Measurements from ENCODE around the gene SLC38A10.
"Not testable (repeated sequence)": the region's sequence is repeated elsewhere in the genome, so short reads cannot be mapped to it uniquely, and the experiment has no call there.

The SLC38A10 gene

GRCh38 chr17:81311946-81312345 lies 16.8 kb upstream of the SLC38A10 start:
- Mint-ChIP-seq H3K4me1 (ENCODE audit: low read depth) (peaks cover 30% of the 10 kb centered on the region), H3K4me3 (no peak overlapping the region), H3K36me3 (ENCODE audit: low read depth) (no peaks in the 10 kb centered on the region), H3K27me3 (peaks cover 16% of the 10 kb centered on the region), H3K9me3 (no peaks in the 10 kb centered on the region), H3K27ac (no peak overlapping the region)
- intact Hi-C loops (cut with micrococcal nuclease): no loop called here

DNA sequence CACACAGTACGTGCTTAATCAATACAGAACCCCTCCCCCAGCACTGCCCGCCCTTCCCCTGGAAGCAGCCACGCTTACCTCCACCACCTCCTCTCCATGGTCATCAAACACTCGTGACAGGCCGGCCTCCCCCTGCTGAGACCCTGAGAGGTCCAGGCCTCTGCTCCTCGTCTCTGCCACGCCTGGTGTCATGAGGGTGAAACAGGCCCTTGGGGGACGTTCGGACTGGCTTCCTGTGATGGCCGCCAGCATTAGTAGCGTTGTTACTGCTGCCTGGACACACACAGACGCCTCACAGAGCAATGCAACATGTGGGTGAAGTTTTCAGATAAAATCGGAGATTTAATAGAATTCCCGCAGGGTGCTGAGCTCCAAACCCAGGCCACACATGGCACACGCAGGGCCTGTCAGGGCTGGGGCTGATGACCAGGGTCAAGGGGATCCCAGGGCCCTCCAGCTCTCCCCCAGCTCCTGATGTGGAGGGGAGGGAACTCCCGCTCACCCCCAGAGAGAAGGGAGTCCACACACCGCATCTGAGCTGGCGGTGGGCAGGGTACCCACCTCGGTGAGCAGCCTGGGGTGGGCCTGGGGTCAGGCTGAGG lies 15.9 kb upstream of the SLC38A10 start:
- no peaks in the 10 kb centered on the region for H3K9me3 Mint-ChIP-seq
- no peaks in the 10 kb centered on the region for H3K36me3 Mint-ChIP-seq (ENCODE audit: low read depth)
- H3K27me3 Mint-ChIP-seq: peaks cover 16% of the 10 kb centered on the region
- peak overlapping the region; percentile 51 for H3K27ac Mint-ChIP-seq
- no peak overlapping the region for H3K4me3 Mint-ChIP-seq
- H3K4me1 Mint-ChIP-seq (ENCODE audit: low read depth): peaks cover 37% of the 10 kb centered on the region
- intact Hi-C loops (cut with micrococcal nuclease): no loop called here

DNA sequence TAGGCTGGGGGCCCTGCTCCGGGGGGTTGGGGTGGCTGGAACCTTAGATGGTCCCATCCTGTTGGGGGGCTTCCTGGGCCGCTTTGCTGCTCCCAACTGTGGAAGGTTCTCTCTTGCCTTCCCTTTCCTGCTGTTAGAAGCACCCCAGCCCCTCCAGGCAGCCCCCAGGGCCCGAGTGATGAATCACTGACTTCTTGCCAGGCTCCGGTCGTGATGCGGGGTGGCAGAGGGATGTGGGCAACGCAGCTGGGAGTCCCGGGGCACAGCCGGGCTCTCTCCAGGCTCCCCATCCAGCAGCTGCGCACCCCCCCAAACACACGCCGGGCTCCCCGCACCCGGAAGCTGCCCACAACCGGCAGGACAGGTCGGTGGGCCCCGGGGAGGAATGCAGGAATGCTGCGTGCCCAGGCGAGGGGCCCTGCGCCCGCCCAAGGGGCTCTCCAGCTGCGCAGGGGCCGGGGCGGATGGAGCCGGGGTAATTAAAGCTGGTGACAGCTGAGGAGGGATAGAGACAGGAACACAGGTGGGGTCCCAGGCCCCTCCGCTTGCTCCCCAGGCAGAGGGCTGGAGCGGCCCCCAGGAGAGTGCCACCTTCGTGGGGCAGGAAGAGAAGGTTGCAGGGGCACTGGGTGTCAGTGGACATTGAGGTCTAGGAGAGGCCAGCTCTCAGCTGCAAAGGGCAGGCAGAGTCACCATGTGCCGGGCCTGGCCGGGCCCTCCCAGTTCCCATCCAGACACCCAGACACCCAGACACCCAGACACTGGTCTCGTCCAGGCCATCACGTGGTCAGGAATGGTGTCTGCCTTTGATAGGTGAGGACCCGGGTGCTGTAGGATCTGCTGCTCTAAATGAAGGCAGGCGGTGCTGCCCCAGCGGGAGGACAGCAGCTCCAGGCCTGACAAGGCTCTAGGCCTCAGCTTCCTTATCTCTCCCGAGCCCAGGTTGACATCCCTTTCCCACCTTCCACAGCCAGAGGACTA lies 15.0 kb upstream of the SLC38A10 start:
- Mint-ChIP-seq H3K4me1 (ENCODE audit: low read depth) (peaks cover 42% of the 10 kb centered on the region), H3K27ac (peak overlapping the region; percentile 74), H3K9me3 (no peaks in the 10 kb centered on the region), H3K27me3 (peaks cover 18% of the 10 kb centered on the region), H3K36me3 (ENCODE audit: low read depth) (no peaks in the 10 kb centered on the region), H3K4me3 (no peak overlapping the region)
- intact Hi-C loops (cut with micrococcal nuclease): no loop called here

DNA sequence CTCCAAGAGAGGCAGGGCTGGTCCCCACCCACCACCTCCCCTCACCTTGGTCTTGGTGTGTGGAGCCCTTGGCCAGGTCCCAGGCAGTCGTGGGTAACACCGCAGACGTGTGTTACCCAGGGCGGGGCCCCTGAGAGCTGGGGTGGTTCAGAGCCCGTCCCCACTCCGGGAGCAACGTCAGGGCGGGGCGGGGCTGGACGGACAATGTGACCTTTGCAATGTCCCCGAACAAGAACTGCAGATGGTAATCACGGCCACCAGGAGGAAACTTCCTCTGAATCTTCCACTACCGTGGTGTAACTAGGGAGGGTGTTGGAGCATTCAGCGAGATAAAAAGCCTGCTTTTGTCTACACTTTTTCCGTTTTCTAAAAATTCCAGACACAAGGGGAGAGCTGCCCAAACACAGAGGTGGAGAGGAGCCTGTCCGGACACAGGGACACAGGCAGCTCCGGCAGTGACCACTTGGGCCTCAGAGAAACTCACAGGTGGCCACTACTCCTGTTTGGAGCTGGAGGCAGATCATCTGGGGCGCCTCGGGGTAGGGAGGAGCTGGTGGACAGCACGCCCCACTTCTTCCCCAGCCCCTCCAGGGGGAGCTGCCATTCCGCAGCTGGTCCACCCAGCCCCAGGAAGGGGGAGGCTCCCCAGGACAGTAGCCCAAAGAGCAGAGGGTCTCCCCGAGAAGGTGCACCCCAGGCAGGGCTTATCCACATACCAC lies 14.2 kb upstream of the SLC38A10 start:
- Mint-ChIP-seq H3K4me3 (peak overlapping the region; percentile 56), H3K9me3 (no peaks in the 10 kb centered on the region), H3K27me3 (peaks cover 21% of the 10 kb centered on the region), H3K27ac (peak overlapping the region; percentile 74), H3K36me3 (ENCODE audit: low read depth) (no peaks in the 10 kb centered on the region), H3K4me1 (ENCODE audit: low read depth) (peaks cover 42% of the 10 kb centered on the region)
- intact Hi-C loops (cut with micrococcal nuclease): no loop called here

DNA sequence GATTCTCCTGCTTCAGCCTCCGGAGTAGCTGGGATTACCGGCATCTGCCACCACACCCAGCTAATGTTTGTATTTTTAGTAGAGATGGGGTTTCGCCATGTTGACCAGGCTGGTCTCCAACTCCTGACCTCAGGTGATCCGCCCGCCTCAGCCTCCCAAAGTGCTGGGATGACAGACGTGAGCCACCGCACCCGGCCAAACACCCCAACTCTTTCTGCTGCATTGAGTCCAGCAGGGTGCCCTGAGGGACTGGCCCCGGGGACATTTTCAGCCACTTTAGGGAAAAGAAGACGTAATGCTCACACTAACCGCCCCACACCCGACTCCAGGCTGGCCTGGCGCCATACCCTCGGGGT lies 13.7 kb upstream of the SLC38A10 start:
- intact Hi-C loops (cut with micrococcal nuclease); H3K9me3 Mint-ChIP-seq; H3K36me3 Mint-ChIP-seq (ENCODE audit: low read depth): not testable (repeated sequence)
- H3K27ac Mint-ChIP-seq: peak overlapping the region; percentile 74
- peaks cover 20% of the 10 kb centered on the region for H3K27me3 Mint-ChIP-seq
- peaks cover 42% of the 10 kb centered on the region for H3K4me1 Mint-ChIP-seq (ENCODE audit: low read depth)
- peak overlapping the region; percentile 56 for H3K4me3 Mint-ChIP-seq

- peaks cover 42% of the 10 kb centered on the region for H3K4me1 Mint-ChIP-seq (ENCODE audit: low read depth)
- intact Hi-C loops (cut with micrococcal nuclease): no loop called here
- H3K27ac Mint-ChIP-seq: peak overlapping the region; percentile 16
- H3K4me3 Mint-ChIP-seq: no peak overlapping the region
- H3K9me3 Mint-ChIP-seq: no peaks in the 10 kb centered on the region
- no peaks in the 10 kb centered on the region for H3K36me3 Mint-ChIP-seq (ENCODE audit: low read depth)
- H3K27me3 Mint-ChIP-seq: peaks cover 15% of the 10 kb centered on the region
These were observed 12.8 kb upstream of the SLC38A10 start for GRCh38 chr17:81307636-81308560.

GRCh38 chr17:81306898-81307510 lies 11.9 kb upstream of the SLC38A10 start:
- Mint-ChIP-seq H3K27me3 (peaks cover 14% of the 10 kb centered on the region), H3K36me3 (ENCODE audit: low read depth) (no peaks in the 10 kb centered on the region), H3K9me3 (no peaks in the 10 kb centered on the region), H3K4me3 (no peak overlapping the region), H3K4me1 (ENCODE audit: low read depth) (peaks cover 42% of the 10 kb centered on the region), H3K27ac (no peak overlapping the region)
- intact Hi-C loops (cut with micrococcal nuclease): no loop called here

DNA sequence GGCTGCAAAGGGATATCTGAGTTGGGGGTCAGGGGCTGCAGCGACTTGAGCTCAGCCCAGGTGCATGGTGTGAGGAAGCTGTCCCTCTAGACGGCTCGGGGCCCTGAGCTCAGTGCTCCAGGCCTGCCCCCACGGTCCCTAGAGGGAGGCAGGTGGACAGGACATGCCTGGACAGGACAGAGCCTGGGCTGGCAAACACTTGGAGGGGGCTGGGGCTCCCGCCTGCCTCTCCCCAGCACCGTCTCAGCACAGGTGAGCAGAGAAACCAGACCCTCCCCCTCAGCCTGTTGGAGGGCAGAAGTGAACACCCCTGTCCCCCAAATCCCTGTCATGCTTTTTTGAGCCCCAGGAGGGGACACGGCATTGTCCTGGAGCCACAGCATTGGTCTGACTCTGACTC lies 11.4 kb upstream of the SLC38A10 start:
- Mint-ChIP-seq H3K27me3 (peaks cover 13% of the 10 kb centered on the region), H3K36me3 (ENCODE audit: low read depth) (no peaks in the 10 kb centered on the region), H3K27ac (peak overlapping the region; percentile 40), H3K4me3 (no peak overlapping the region), H3K9me3 (no peaks in the 10 kb centered on the region), H3K4me1 (ENCODE audit: low read depth) (peaks cover 42% of the 10 kb centered on the region)
- intact Hi-C loops (cut with micrococcal nuclease): no loop called here

DNA sequence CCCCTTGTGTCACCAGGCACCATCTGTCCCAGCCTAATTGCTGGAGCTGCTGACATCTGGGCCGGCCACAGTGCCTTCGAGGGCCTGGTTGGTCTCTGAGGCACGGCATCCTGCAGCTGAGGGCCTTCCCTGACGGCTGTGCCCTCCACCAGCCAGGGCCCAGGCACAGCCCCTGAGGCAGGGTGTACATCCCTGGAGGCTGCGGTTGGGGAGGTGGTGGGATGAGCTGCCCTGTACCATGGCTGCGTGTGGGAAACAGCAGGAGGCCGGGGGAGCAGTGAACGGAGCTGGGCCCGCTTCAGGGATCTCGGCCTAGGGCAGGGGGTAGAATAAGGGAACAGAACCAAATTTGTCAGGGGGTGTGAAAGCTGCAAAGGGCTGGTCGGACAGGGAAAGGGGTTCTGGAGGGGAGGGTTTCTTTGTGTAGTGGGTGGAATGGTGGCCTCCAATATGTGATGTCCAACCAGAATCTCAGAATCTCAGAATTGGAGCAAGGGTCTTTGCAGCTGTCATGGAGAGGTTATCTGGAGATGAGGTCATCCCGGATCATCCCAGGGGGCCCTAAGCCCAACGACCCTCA lies 10.0 kb upstream of the SLC38A10 start:
- Mint-ChIP-seq H3K36me3 (ENCODE audit: low read depth) (no peaks in the 10 kb centered on the region), H3K4me1 (ENCODE audit: low read depth) (peaks cover 34% of the 10 kb centered on the region), H3K9me3 (no peaks in the 10 kb centered on the region), H3K27me3 (peaks cover 14% of the 10 kb centered on the region), H3K4me3 (no peak overlapping the region), H3K27ac (no peak overlapping the region)
- intact Hi-C loops (cut with micrococcal nuclease): no loop called here

DNA sequence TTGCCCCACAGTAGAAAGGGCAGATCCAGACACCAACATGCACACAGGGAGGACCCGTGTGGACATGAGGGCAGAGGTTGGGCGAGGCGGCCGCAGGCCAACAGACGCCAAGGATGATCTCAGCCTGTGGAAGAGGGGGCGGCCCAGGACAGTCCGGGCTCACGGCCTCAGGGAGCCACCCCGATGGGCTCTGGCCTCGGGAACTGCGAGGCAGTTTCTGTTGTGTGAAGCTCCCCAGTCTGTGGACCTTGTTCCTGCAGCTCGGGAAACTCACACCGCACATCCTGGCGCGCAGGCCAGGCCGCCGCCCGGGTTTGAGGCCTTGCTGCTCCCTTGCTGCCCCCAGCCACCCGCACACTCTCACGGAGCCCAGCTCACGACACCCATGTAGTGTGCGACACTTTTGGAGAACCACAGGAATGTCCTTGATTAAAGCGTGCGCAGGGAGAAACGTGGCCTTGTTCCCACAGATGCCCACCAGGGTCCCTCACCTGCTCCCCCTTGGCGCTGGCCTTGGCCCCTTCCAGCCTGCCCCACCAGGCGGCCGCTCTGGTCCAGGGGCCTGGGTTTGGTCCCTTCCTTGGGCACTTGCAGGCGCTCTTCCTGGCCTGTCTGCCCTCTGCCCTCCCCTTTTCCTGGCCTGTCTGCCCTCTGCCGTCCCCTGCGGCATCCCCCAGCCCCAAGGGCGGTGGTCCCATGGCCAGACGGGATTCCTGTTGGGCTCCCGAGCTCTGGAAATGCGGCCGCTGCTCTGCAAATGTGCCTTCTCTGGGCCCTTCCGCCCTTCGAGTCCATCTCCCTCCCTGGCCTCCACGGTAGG lies 9.3 kb upstream of the SLC38A10 start:
- Mint-ChIP-seq H3K9me3 (no peaks in the 10 kb centered on the region), H3K27me3 (peaks cover 17% of the 10 kb centered on the region), H3K4me3 (no peak overlapping the region), H3K36me3 (ENCODE audit: low read depth) (no peaks in the 10 kb centered on the region), H3K4me1 (ENCODE audit: low read depth) (peaks cover 30% of the 10 kb centered on the region), H3K27ac (no peak overlapping the region)
- intact Hi-C loops (cut with micrococcal nuclease): no loop called here

DNA sequence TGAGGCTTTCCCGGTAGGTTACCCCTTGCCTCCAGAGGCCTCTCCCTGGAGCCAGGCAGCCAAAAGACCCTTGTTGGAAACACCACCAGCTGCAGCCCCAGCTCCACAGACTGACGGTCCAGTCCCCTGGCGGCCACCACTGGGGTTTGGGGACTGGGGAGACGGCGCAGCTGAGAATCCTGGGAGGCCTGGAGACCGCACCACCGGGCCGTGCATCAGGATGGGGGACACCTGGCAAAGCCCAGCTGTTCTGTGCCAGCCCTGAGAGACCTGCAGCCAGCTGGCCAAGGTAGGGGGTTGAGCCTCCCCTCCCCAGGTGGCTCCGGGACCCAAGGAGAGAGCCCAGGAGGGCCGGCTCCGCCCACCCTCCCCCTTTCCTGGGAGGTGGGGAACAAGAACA lies 8.3 kb upstream of the SLC38A10 start:
- no peaks in the 10 kb centered on the region for H3K36me3 Mint-ChIP-seq (ENCODE audit: low read depth)
- intact Hi-C loops (cut with micrococcal nuclease): no loop called here
- H3K4me1 Mint-ChIP-seq (ENCODE audit: low read depth): peaks cover 21% of the 10 kb centered on the region

DNA sequence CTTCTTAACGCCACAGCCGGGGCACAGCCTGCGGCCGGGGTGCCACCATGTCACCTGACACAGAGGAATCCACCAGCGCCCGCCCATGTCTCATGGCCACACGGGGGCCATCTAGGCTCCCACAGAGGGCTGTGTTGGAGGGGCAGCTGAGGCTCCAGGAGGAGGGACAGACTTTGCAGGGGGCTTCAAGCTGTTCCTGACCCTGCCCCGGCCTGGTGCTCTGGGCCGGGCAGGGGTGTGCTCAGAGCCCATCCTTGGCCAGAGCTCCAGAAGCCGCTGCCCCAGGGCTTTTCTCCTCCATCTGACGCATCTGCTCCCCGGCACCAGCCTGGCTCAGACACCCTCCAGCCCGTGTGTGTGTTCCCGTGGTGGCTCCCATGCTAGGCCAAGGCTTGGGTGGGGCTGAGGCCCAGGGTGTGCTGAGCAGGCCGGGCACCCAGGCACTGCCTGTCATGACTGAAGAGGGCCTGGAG lies 7.8 kb upstream of the SLC38A10 start:
- Mint-ChIP-seq H3K27me3 (peaks cover 17% of the 10 kb centered on the region), H3K36me3 (ENCODE audit: low read depth) (no peaks in the 10 kb centered on the region), H3K4me3 (no peak overlapping the region), H3K9me3 (no peaks in the 10 kb centered on the region), H3K27ac (no peak overlapping the region), H3K4me1 (ENCODE audit: low read depth) (peaks cover 19% of the 10 kb centered on the region)
- intact Hi-C loops (cut with micrococcal nuclease): no loop called here

More for the DNA sequence above, 8.3 kb upstream of the SLC38A10 start:
- H3K27me3 Mint-ChIP-seq: peaks cover 17% of the 10 kb centered on the region
- H3K9me3 Mint-ChIP-seq: no peaks in the 10 kb centered on the region
- no peak overlapping the region for H3K27ac Mint-ChIP-seq
- no peak overlapping the region for H3K4me3 Mint-ChIP-seq

Data from dendritic cell treated with granulocyte-macrophage colony-stimulating factor and Interleukin-4, amounts not matched to agents 40 ng/mL and 50 ng/mL, for 4 days (primary cell).